Measurements from ENCODE around the gene DNMT3B.

DNMT3B gene

GRCh38 chr20:32834972-32835371 lies 72.8 kb downstream of the DNMT3B start:
- peaks cover 66% of the 10 kb centered on the region for H3K36me3 ChIP-seq

GRCh38 chr20:32837157-32837556 lies 75.0 kb downstream of the DNMT3B start:
- H3K4me1 ChIP-seq (ENCODE audit: control insufficient read depth in 1 of 2, insufficient read depth in 1 of 2, low read depth in 1 of 2, low read length in 1 of 2), result peaks cover 0 to 4% of the 10 kb centered on the region in 2 experiments
- no peaks in the 10 kb centered on the region for H3K27me3 ChIP-seq
- H3K9me3 ChIP-seq, result no peaks in the 10 kb centered on the region
- no peak for TF ChIP-seq CTCF (IDR thresholded peaks at IDR 0.05)
- H3K27ac ChIP-seq, result no peak overlapping the region
- no peak overlapping the region for H3K4me3 ChIP-seq (ENCODE audit: low read depth in 1 of 2, low read length in 1 of 2)
- peaks cover 83% of the 10 kb centered on the region for H3K36me3 ChIP-seq

More at GRCh38 chr20:32834972-32835371, 72.8 kb downstream of the DNMT3B start:
- Histone ChIP-seq H3K9me3 (no peaks in the 10 kb centered on the region), H3K4me1 (ENCODE audit: control insufficient read depth in 1 of 2, insufficient read depth in 1 of 2, low read depth in 1 of 2, low read length in 1 of 2) (peaks cover 9 to 11% of the 10 kb centered on the region in 2 experiments), H3K4me3 (ENCODE audit: low read depth in 1 of 2, low read length in 1 of 2) (no peak overlapping the region), H3K27ac (no peak overlapping the region), H3K27me3 (no peaks in the 10 kb centered on the region)
- TF ChIP-seq CTCF (IDR thresholded peaks at IDR 0.05), result no peak

- H3K4me3 ChIP-seq (ENCODE audit: low read depth in 1 of 2, low read length in 1 of 2), result no peak overlapping the region
- H3K36me3 ChIP-seq, result peaks cover 91% of the 10 kb centered on the region
- no peaks in the 10 kb centered on the region for H3K27me3 ChIP-seq
- no peak for TF ChIP-seq CTCF (IDR thresholded peaks at IDR 0.05)
- H3K4me1 ChIP-seq (ENCODE audit: control insufficient read depth in 1 of 2, insufficient read depth in 1 of 2, low read depth in 1 of 2, low read length in 1 of 2), result peaks cover 0 to 4% of the 10 kb centered on the region in 2 experiments
- H3K27ac ChIP-seq, result no peak overlapping the region
- H3K9me3 ChIP-seq, result no peaks in the 10 kb centered on the region
Measured at GRCh38 chr20:32839227-32839981, 77.2 kb downstream of the DNMT3B start.

GRCh38 chr20:32839982-32840285 lies 77.7 kb downstream of the DNMT3B start:
- Histone ChIP-seq H3K4me1 (ENCODE audit: control insufficient read depth in 1 of 2, insufficient read depth in 1 of 2, low read depth in 1 of 2, low read length in 1 of 2) (peaks cover 0 to 4% of the 10 kb centered on the region in 2 experiments), H3K9me3 (no peaks in the 10 kb centered on the region), H3K27ac (no peak overlapping the region), H3K4me3 (ENCODE audit: low read depth in 1 of 2, low read length in 1 of 2) (no peak overlapping the region), H3K27me3 (no peaks in the 10 kb centered on the region), H3K36me3 (peaks cover 91% of the 10 kb centered on the region)
- TF ChIP-seq CTCF (IDR thresholded peaks at IDR 0.05), result no peak

- Histone ChIP-seq H3K36me3 (peaks cover 95% of the 10 kb centered on the region), H3K4me3 (ENCODE audit: low read depth in 1 of 2, low read length in 1 of 2) (no peak overlapping the region), H3K27ac (no peak overlapping the region), H3K4me1 (ENCODE audit: control insufficient read depth in 1 of 2, insufficient read depth in 1 of 2, low read depth in 1 of 2, low read length in 1 of 2) (peaks cover 0 to 4% of the 10 kb centered on the region in 2 experiments), H3K9me3 (no peaks in the 10 kb centered on the region), H3K27me3 (no peaks in the 10 kb centered on the region)
- no peak for TF ChIP-seq CTCF (IDR thresholded peaks at IDR 0.05)
Measured at GRCh38 chr20:32841174-32841573, 79.0 kb downstream of the DNMT3B start.

All from neutrophil (primary cell).